DMS153 treated with DMSO at 0.1 percent for 48 hours (cell line): ENCODE results near the gene COL11A2.
A peak's percentile ranks its signal among the peaks of the same experiment; 100 is the strongest.

ENCODE experiments used
- DNase-seq: peaks from one replicate; lab custom pipeline; 2025; ENCODE audit not compliant: unreplicated experiment; lab: John Stamatoyannopoulos, UW

The COL11A2 gene

DNA sequence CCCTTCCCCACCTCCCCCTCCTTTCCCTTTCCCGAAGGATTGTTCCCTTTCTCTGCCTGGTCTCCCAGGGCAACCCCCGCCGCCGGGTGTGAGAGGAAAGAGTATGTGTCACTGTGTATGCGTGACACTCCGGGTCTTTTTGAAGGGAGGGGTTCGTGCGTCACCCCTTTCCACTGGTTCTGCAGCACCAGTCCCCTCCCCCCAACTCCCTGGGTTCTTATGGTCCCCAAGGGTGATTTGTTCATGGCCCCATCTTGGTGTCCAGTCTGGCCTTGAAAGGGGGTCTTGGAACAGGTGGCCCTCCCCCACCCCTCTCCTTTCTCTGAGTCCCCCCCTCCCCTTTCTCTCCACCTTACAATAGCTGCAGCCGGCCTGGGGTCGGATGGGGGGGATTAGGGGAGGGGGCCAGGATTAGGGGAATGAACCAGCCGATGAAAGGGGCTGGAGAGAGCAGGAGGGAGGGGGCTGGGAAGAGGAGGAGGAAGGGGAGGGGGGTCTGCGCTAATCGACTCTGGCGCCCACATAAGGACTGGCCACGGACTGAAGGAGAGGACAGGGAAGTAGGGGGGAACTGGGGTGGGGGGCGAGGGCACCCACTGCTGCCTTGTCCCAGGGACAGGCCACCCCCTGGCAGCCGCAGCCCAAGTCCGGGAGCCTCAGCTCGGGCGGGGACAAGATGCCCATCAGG is 14.7 kb upstream of the COL11A2 start:
- DNase-seq, result no peak

- DNase-seq, result no peak
These were observed 14.0 kb upstream of the COL11A2 start for GRCh38 chr6:33206027-33206863.

- DNase-seq, result no peak
These were observed 13.1 kb upstream of the COL11A2 start for GRCh38 chr6:33205191-33206026.

- peak; percentile 79 for DNase-seq
These were observed 12.3 kb upstream of the COL11A2 start, which contains the start of gene HSD17B8 for GRCh38 chr6:33204415-33205190. HSD17B8 (plus strand) TSS chr6:33204655; CDS start chr6:33204669, 14 bp downstream.

- DNase-seq, result no peak
These were observed 11.8 kb upstream of the COL11A2 start for GRCh38 chr6:33204165-33204414.

- DNase-seq, result no peak
These were observed 11.3 kb upstream of the COL11A2 start for GRCh38 chr6:33203443-33204164.

DNA sequence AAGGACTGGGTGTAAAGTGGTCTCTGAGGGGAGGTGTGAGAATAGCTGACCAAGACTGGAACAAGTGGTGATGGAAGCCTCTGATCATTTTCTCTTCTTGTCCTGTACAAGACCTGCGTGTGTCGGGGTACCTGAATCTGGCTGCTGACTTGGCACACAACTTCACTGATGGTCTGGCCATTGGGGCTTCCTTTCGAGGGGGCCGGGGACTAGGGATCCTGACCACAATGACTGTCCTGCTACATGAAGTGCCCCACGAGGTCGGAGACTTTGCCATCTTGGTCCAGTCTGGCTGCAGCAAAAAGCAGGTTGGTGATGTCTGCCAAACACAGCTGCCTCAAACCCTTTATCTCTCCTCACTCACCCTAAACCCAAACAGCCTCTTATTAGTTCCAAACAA is 10.5 kb upstream of the COL11A2 start:
- no peak for DNase-seq

DNA sequence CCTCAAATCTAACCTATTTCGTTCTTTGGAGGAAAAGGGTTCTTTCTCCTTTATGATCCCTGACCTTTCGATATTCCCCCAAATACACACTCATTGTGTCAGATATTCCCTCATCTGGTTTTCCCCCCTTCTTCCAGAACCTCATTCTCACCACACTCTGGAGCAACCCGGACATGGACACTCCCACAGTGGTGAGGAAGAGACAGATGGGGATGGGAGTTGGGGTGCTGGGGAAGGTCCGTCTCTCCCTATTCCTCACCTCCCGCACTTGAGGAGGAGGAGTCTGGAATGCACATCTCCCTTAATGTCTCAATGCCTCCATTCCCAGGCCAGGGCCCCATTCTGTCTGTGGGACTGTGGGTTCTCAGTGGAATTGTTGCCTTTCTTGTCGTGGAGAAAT is 9.7 kb upstream of the COL11A2 start:
- DNase-seq, result no peak

DNA sequence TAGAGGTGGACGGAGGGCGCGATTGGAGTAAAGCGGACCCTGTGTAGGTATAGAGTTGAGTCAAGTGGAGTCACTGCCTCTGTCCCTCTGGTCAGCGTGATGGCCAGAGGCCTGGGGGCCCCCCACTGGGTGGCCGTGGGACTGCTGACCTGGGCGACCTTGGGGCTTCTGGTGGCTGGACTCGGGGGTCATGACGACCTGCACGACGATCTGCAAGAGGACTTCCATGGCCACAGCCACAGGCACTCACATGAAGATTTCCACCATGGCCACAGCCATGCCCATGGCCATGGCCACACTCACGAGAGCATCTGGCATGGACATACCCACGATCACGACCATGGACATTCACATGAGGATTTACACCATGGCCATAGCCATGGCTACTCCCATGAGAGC is 8.9 kb upstream of the COL11A2 start:
- no peak for DNase-seq

DNA sequence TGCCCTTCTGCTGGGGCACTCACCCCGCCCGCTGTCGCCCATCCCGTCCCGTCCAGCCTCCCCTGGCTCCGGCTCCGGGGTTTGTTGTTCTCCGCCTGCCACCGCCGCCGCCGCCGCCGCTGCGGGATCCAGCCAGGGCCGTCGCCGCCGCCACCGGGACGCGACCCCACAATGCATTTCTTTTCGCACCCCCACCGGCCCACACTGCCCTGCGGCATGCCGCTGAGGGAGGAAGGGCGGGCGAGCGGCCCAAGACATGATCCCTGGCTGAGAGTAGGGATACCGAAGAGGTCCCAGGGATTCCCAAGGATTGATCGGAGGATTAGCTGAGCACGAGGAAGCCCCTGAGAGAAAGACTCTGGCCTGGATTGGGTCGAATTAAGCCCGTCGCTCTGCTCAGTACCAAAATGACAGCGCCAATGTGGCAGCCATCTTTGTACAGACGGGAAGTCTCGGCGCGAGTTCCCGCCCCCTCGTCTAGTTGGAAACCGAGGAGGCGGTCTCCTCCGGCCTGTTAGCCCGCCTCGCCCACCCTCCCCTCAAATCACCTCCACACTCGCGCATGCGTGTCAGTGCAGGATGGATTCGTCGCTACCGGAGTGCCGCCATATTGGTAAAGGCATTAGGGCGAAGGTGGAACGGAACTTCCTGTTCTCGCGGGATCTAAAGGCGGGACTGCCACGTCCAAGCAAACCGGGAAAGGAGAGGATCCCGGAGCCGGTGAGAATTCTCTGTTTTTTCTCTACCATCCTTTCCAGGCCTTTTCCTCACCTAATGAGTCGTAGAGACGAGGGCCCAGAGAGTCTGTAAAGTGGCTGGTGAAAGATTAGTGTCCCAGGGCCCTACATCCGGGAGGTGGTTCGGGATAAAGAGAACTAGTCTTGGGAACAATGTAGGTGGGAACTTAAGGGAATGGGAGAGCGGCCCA is 8.2 kb upstream of the COL11A2 start, which contains the start of the genes RXRB and SLC39A7:
Gene RXRB, minus strand, starts transcription at position 447 of the 928 bp plus-strand sequence. Its CDS starts 189 bp downstream, at position 258.
Gene SLC39A7, plus strand, starts transcription at position 649 of the 928 bp plus-strand sequence. CDS start 379 bp downstream, outside the sequence.
- peak; percentile 97 for DNase-seq

DNA sequence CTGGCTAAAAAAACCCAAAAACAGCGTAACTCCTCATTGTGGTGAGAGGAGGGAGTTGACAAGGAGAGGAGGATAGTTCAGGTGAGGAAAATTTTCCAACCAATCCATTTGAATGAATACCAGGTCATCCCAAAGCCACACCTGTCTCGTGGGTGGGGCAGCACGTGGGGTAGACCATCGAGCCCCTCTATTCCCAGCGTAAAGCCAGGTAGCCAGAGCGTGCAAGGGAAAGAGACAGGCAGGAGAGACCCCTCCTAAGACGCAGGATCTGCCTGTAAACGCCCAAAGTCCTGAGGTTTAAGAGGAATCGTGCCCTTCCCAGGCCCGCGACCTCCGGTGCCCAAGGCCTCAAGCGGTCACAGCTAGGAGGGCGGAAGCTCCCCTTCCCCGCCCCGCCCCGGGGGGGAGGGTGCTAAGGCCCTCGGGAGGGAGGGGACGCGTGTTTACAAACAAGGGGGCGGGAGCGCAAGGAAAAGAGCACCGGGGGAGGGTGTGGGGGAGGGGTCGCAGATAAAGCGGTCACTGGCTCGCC is 7.5 kb upstream of the COL11A2 start:
- DNase-seq, result no peak

GRCh38 chr6:33198853-33199436 is 6.7 kb upstream of the COL11A2 start:
- DNase-seq, result no peak

DNA sequence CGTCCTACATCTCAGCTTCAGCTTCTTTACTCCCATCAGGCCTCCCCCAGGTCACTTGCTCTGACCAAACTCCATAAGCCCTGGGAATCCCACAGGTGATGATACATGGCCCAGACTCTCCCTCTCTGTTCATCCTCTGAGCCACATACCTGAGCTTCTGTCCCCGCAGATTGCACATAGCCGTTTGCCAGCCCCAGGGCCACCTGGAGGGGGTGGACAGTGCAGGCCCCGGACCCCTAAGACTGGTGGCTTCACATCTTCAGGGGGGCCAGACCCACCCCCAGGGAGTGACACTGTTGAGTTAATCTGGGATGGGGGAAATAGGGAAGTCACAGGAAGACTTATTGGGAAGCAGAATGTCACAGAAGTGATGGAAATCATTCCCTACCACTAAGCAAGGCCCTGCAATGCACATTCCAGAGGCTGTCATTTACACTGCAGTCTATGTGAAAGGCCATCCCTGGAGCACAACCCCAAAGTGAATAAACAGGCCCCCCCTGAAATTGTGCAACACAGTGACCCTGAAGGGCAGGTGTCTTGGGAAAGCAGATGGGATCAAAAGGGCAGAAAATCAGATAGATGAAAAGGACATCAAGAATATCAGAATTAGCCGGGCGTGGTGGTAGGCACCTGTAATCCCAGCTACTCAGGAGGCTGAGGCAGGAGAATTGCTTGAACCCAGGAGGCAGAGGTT is 6.0 kb upstream of the COL11A2 start:
- DNase-seq, result no peak

DNA sequence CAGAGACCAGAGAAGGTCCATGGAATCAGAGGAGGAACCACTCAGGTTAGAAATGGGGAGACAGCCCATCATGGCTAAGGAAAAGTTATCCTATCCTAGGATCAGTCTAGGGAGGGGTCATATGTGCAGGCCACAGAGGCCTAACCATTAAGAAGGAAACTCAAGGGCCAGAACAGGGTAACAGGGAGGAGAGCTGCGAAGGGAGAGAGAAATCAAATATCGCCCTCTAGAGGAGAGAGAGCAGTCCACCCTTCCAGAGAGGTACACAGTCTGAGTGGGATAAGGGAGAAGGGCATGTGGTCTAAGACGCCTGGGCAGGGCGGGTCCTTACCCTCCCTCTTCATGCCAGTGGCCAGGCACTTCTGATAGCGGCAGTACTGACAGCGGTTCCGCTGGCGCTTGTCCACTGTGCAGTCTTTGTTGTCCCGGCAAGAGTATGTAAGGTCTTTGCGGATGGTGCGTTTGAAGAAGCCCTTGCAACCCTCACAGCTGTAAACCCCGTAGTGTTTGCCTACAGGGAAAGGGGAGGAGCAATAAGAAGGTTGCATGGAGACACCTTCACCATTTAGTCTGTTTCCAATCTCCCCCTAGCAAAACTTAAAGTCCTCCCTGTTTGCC is 5.3 kb upstream of the COL11A2 start:
- peak; percentile 59 for DNase-seq

DNA sequence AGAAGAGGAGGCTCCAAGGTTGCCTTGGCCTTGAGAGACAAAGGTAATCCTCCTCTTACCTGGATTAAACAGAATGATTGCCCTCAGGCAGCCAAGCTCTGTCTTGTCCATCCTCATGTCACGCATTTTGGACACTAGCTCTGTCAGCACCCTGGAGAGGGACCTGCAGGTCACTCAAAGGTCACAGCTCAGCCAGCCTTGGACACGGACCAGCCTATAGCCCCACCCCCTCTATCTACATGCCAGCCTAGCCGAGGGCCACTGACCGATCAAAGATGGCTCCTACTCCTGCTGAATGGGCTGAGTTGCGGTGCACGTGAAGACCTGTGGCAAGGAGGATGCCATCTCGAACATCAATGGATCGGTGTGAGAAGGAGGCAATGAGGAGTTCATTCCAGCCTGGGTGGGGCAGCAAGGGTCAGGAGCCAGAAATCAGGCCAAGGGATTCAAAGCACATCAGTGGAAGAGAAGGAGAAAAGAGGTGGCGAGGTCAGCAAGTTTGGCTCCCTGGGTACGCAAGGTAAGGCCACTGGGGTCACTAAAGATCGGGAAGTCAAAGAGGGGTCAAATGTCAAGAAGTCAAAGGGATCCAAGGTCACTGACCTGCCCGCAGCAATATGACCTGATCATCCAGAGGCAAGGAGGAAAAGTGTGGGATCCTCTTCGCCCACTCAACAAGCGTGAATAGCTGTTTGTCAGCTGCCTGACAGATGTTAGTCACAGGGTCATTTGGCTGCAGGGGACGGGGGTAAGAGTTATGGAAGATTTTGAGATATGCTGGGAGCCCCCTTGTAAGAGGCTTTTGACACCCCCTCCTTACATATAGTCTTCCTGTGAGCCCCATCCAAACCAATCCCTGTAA is 3.3 kb upstream of the COL11A2 start:
- DNase-seq, result no peak

GRCh38 chr6:33194431-33194979 is 2.2 kb upstream of the COL11A2 start:
- DNase-seq, result no peak
